Measurements from ENCODE around the gene FAT1.

FAT1 gene

GRCh38 chr4:186592445-186592844 is 131.2 kb downstream of the FAT1 start:
- TF ChIP-seq, protein P1, sequence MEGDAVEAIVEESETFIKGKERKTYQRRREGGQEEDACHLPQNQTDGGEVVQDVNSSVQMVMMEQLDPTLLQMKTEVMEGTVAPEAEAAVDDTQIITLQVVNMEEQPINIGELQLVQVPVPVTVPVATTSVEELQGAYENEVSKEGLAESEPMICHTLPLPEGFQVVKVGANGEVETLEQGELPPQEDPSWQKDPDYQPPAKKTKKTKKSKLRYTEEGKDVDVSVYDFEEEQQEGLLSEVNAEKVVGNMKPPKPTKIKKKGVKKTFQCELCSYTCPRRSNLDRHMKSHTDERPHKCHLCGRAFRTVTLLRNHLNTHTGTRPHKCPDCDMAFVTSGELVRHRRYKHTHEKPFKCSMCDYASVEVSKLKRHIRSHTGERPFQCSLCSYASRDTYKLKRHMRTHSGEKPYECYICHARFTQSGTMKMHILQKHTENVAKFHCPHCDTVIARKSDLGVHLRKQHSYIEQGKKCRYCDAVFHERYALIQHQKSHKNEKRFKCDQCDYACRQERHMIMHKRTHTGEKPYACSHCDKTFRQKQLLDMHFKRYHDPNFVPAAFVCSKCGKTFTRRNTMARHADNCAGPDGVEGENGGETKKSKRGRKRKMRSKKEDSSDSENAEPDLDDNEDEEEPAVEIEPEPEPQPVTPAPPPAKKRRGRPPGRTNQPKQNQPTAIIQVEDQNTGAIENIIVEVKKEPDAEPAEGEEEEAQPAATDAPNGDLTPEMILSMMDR (IDR thresholded peaks at IDR 0.05; ENCODE audit: borderline replicate concordance, insufficient read depth, low read depth, low read length), result no peak

GRCh38 chr4:186591651-186592050 is 132.0 kb downstream of the FAT1 start:
- TF ChIP-seq, protein P1 (IDR thresholded peaks at IDR 0.05; ENCODE audit: borderline replicate concordance, insufficient read depth, low read depth, low read length), result no peak
- no peak overlapping the region for H3K4me3 ChIP-seq (ENCODE audit: low read depth, low read length)

More at GRCh38 chr4:186592445-186592844, 131.2 kb downstream of the FAT1 start:
- H3K4me3 ChIP-seq (ENCODE audit: low read depth, low read length), result no peak overlapping the region

- TF ChIP-seq, protein P1 (IDR thresholded peaks at IDR 0.05; ENCODE audit: borderline replicate concordance, insufficient read depth, low read depth, low read length), result no peak
- H3K4me3 ChIP-seq (ENCODE audit: low read depth, low read length), result no peak overlapping the region
Measured at GRCh38 chr4:186588503-186588902, 135.2 kb downstream of the FAT1 start.

DNA sequence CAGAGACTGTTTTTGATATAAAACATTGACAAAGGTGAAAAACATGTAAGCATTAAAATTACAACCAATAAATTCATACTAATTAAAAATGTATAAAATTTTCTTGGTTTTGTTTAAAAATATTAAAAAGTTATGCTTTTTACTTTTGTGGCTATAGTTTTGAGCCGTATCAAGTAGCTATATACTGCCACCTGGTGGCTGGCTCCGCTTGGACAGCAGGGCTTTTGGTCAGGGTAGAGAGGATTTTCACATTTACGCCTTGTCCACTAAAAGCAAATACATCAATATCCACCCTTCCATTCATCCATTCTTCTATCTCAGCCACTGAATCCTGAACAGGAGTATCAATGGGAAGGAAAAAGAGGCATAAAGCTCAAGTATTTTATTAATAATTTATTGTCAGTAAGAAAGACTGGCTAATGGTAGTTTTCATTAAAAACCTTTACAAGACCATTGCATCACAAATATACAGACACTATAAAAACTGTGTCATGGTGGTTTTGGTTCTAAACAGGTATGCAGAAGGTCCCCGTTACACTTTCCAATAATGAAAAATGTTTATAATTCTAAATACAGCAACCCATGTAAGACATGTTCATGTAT is 136.1 kb downstream of the FAT1 start:
- TF ChIP-seq, protein P1 (IDR thresholded peaks at IDR 0.05; ENCODE audit: borderline replicate concordance, insufficient read depth, low read depth, low read length), result peak; percentile 63; the same call in 1 of the 2 replicates
- H3K4me3 ChIP-seq (ENCODE audit: low read depth, low read length), result no peak overlapping the region

GRCh38 chr4:186586205-186586604 is 137.5 kb downstream of the FAT1 start:
- no peak overlapping the region for H3K4me3 ChIP-seq (ENCODE audit: low read depth, low read length)
- TF ChIP-seq, protein P1 (IDR thresholded peaks at IDR 0.05; ENCODE audit: borderline replicate concordance, insufficient read depth, low read depth, low read length), result no peak

DNA sequence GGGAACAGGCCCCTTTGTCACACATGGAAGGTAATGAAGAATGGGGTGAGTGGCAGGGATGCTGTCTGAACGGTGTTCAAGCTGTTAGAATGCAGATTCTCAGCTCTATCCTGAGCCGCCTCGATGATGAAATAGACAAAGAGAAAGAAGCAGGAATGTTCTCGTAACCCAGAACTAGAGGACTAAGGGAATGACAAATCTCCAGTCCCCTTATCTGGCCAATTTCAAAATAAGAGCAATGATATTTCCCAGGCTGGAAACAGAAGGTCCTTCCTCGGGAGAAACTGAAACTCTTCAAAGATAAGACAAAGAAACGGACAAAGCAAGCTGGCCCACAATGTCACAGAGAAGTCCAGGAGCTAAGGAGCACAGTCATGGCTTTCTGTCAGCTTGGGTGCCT is 138.7 kb downstream of the FAT1 start:
- TF ChIP-seq, protein P1 (IDR thresholded peaks at IDR 0.05; ENCODE audit: borderline replicate concordance, insufficient read depth, low read depth, low read length), result no peak
- H3K4me3 ChIP-seq (ENCODE audit: low read depth, low read length), result no peak overlapping the region

- H3K4me3 ChIP-seq (ENCODE audit: low read depth, low read length), result no peak overlapping the region
- TF ChIP-seq, protein P1 (IDR thresholded peaks at IDR 0.05; ENCODE audit: borderline replicate concordance, insufficient read depth, low read depth, low read length), result no peak
Measured at GRCh38 chr4:186581421-186581820, 142.2 kb downstream of the FAT1 start.

Measured in GM12875 (cell line).